ENCODE results near the gene SAMD14. TPM values are rescaled to one million over a fixed set of nuclear protein-coding genes. Genes with fewer than 3 reads are reported as not detected.

Gene SAMD14
- polyA plus RNA-seq, 1 experiment: 3.5 TPM

DNA sequence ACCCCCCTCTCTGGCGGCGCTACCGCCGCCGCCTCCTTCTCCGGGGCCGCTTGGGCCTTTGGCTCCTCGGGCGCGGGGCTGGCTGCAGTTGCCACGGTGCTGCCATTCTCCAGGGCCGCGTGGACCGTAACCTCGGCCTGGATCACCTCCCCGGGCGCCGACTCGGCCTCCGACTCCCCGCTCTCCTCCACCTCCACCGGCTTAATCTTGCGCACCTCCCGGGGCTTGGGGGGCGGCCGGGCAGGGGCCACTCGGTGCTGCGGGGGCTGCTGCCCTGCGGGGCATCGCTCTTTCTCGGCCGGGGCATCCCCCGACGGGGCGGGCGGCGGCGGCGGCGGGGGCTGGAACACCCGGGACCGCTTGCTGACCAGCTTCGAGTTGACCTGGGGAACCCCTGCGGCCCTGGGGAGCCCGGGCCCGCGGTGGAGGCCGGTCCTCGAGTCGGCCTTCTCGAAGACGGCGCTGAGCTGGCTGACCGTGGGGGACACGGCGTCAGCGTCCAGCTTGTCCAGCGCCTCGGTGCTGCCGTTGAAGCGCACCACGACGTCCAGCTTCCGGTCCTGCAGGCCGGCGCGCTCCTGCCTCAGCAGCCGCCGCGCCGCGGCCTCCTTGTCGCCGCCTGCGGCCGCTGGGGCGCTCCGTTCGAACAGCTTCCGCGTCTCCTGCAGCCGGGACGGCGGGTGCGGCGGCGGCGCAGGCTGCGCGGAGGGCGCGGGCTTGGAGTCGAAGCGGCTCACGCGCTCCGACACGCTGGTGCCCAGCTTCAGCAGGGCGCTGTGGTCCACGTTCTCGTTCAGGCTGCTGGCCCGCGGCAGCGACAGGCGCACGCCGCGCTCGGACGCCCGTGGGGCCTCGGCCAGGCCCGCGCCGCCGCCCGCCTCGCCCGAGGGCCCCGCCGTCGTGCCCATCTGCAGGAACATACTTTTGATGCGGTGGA lies 19.7 kb upstream of the SAMD14 start:
- Histone ChIP-seq H3K9me3 (ENCODE audit: control insufficient read depth, insufficient read depth, low read length) (no peaks in the 10 kb centered on the region; the same call in 1 of the 2 replicates), H3K27me3 (ENCODE audit: control insufficient read depth, insufficient read depth, low read length) (no peaks in the 10 kb centered on the region), H3K27ac (ENCODE audit: low read depth, low read length) (peak overlapping the region; percentile 75), H3K4me3 (ENCODE audit: low read depth, low read length) (peak overlapping the region; percentile 79)
- no peak for DNase-seq (ENCODE audit: low read depth, low spot score)
- TF ChIP-seq, protein P1, sequence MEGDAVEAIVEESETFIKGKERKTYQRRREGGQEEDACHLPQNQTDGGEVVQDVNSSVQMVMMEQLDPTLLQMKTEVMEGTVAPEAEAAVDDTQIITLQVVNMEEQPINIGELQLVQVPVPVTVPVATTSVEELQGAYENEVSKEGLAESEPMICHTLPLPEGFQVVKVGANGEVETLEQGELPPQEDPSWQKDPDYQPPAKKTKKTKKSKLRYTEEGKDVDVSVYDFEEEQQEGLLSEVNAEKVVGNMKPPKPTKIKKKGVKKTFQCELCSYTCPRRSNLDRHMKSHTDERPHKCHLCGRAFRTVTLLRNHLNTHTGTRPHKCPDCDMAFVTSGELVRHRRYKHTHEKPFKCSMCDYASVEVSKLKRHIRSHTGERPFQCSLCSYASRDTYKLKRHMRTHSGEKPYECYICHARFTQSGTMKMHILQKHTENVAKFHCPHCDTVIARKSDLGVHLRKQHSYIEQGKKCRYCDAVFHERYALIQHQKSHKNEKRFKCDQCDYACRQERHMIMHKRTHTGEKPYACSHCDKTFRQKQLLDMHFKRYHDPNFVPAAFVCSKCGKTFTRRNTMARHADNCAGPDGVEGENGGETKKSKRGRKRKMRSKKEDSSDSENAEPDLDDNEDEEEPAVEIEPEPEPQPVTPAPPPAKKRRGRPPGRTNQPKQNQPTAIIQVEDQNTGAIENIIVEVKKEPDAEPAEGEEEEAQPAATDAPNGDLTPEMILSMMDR (IDR thresholded peaks at IDR 0.05; ENCODE audit: low read depth, low read length): no peak
- ChIA-PET CTCF (interaction anchor here (0.6 to 5.5 kb wide), 5 partner anchors 12 to 366 kb away, joined by 3 to 25 read pairs (median 5); no protein-coding TSS in a partner anchor), POLR2A (no interaction called here)

- no peak for DNase-seq (ENCODE audit: low read depth, low spot score)
- ChIA-PET CTCF (interaction anchor here (5.5 kb wide), 1 partner anchor 12 kb away, joined by 25 read pairs; no protein-coding TSS in a partner anchor), POLR2A (no interaction called here)
- H3K9me3 ChIP-seq (ENCODE audit: control insufficient read depth, insufficient read depth, low read length): no peaks in the 10 kb centered on the region; the same call in 1 of the 2 replicates
- peak overlapping the region; percentile 75 for H3K27ac ChIP-seq (ENCODE audit: low read depth, low read length)
- H3K4me3 ChIP-seq (ENCODE audit: low read depth, low read length): peak overlapping the region; percentile 79
- TF ChIP-seq, protein P1 (IDR thresholded peaks at IDR 0.05; ENCODE audit: low read depth, low read length): no peak
- no peaks in the 10 kb centered on the region for H3K27me3 ChIP-seq (ENCODE audit: control insufficient read depth, insufficient read depth, low read length)
Observed at GRCh38 chr17:50149091-50149416, 19.1 kb upstream of the SAMD14 start.

DNA sequence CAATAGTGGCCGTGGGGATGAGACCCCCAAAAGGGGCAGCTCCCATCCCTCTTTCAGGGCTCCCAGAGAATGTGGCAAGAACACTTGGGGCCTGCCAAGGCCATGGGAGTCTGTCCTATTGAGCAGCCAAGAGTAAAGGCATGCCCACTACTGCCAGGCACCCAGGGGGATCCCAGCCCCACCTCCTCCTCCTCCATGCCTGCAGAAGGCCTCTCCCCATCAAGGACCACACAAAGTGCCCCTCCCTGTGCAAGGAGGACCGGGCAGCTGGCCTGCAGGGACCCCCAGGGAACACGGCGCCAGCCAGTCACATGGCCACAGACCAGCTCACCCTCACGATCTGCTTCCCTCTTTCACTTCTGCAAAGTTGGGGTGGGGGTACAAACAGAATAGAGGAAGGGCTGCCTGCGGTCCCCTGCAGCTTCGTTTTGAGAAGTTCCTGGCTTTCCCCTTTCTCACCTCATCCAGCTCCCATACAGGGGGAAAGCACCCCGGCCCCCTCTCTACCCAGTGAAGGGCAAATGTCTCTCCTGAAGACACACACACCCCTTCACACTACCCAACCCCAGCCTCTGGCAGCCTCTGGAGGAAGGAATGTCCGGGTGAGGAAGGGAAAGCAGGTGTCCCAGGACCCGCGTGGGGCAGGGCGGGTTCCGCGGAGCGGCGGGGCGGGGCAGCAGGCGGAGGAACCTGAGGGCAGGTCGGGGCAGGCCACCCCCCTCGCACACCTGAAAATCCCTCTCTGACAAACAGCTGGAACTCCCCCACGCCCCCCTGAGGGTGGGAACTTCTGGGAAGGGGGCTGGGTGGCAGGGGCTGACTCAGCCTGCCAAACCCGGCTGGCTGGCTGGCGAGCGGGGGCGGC lies 18.5 kb upstream of the SAMD14 start:
- DNase-seq (ENCODE audit: low read depth, low spot score): no peak
- TF ChIP-seq, protein P1 (IDR thresholded peaks at IDR 0.05; ENCODE audit: low read depth, low read length): peak; percentile 53
- Histone ChIP-seq H3K9me3 (ENCODE audit: control insufficient read depth, insufficient read depth, low read length) (no peaks in the 10 kb centered on the region; the same call in 1 of the 2 replicates), H3K27me3 (ENCODE audit: control insufficient read depth, insufficient read depth, low read length) (no peaks in the 10 kb centered on the region), H3K27ac (ENCODE audit: low read depth, low read length) (peak overlapping the region; percentile 11), H3K4me3 (ENCODE audit: low read depth, low read length) (peak overlapping the region; percentile 79)
- POLR2A ChIA-PET: interaction anchor here (0.6 to 1.4 kb wide), 4 partner anchors 10 to 90 kb away, joined by 3 to 5 read pairs (median 3); no protein-coding TSS in a partner anchor
- CTCF ChIA-PET: interaction anchor here (0.6 to 5.5 kb wide), 7 partner anchors 9 to 150 kb away, joined by 3 to 25 read pairs (median 3); no protein-coding TSS in a partner anchor

- POLR2A ChIA-PET: interaction anchor here (0.5 to 1.4 kb wide), 4 partner anchors 10 to 54 kb away, joined by 3 read pairs; no protein-coding TSS in a partner anchor
- Histone ChIP-seq H3K27me3 (ENCODE audit: control insufficient read depth, insufficient read depth, low read length) (no peaks in the 10 kb centered on the region), H3K9me3 (ENCODE audit: control insufficient read depth, insufficient read depth, low read length) (no peaks in the 10 kb centered on the region; the same call in 1 of the 2 replicates), H3K4me3 (ENCODE audit: low read depth, low read length) (peak overlapping the region; percentile 79), H3K27ac (ENCODE audit: low read depth, low read length) (peak overlapping the region; percentile 11)
- CTCF ChIA-PET: interaction anchor here (0.6 to 5.5 kb wide), 7 partner anchors 9 to 150 kb away, joined by 3 to 25 read pairs (median 3); no protein-coding TSS in a partner anchor
- TF ChIP-seq, protein P1 (IDR thresholded peaks at IDR 0.05; ENCODE audit: low read depth, low read length): no peak
- DNase-seq (ENCODE audit: low read depth, low spot score): no peak
Observed at GRCh38 chr17:50147841-50148225, 17.9 kb upstream of the SAMD14 start.

Measured in AG04450 (cell line).